Posterior cingulate gyrus (tissue), 11 donors: ENCODE data around the gene SIRT5.
A peak's percentile ranks its signal among the peaks of the same experiment; 100 is the strongest.

Experiments used
- DNase-seq, 10 donors: peaks; one replicate each; pipeline versions ENCODE4 v3.0.0 to v3.0.0-alpha.2; 2020 to 2021; ENCODE audit warnings: mixed read lengths in 3 of 10
- intact Hi-C: fragments of 100-400 bp; cut with DNase I; formaldehyde crosslinking; loops from one replicate; pipeline ENCODE4 v1.15.1; 2023

The SIRT5 gene

GRCh38 chr6:13614926-13615791, 40.8 kb downstream of the SIRT5 start, which contains the start of gene NOL7:
Gene NOL7, plus strand, starts transcription at chr6:13615335. Its CDS starts 24 bp downstream, at chr6:13615359.
- DNase-seq = peak; percentile 95 to 99 (median 97)
- intact Hi-C loops = loop anchor here (1.0 to 10.0 kb wide), 4 partner anchors 40 to 450 kb away; partner anchors contain the start of genes RANBP9 and SIRT5

GRCh38 chr6:13615792-13616120, 41.4 kb downstream of the SIRT5 start:
- intact Hi-C loops = loop anchor here (1.0 to 10.0 kb wide), 4 partner anchors 41 to 449 kb away; partner anchors contain the start of genes RANBP9 and SIRT5
- peak; percentile 33 to 93 (median 48) for DNase-seq

GRCh38 chr6:13617066-13617465, 42.7 kb downstream of the SIRT5 start:
- DNase-seq = no peak
- intact Hi-C loops = loop anchor here (10.0 kb wide), 1 partner anchor 448 kb away; no protein-coding TSS in a partner anchor

GRCh38 chr6:13624871-13625288, 50.5 kb downstream of the SIRT5 start:
- intact Hi-C loops = no loop called here
- peak in 1 of 10 donors; percentile 43 for DNase-seq

- intact Hi-C loops = no loop called here
- DNase-seq = no peak
Measured at GRCh38 chr6:13629459-13630116, 55.2 kb downstream of the SIRT5 start.

- no peak for DNase-seq
- intact Hi-C loops = no loop called here
Measured at GRCh38 chr6:13630499-13630898, 56.1 kb downstream of the SIRT5 start.

GRCh38 chr6:13633343-13633742, 58.9 kb downstream of the SIRT5 start:
- DNase-seq = no peak
- intact Hi-C loops = no loop called here

GRCh38 chr6:13635948-13636658, 61.7 kb downstream of the SIRT5 start:
- DNase-seq = no peak
- intact Hi-C loops = no loop called here

- no peak for DNase-seq
- intact Hi-C loops = no loop called here
Measured at GRCh38 chr6:13638014-13638413, 63.6 kb downstream of the SIRT5 start.

GRCh38 chr6:13638626-13639025, 64.2 kb downstream of the SIRT5 start:
- intact Hi-C loops = no loop called here
- no peak for DNase-seq

- no peak for DNase-seq
- intact Hi-C loops = no loop called here
Measured at GRCh38 chr6:13641315-13641714, 66.9 kb downstream of the SIRT5 start.

GRCh38 chr6:13643125-13643524, 68.7 kb downstream of the SIRT5 start:
- no peak for DNase-seq
- intact Hi-C loops = no loop called here

- intact Hi-C loops = no loop called here
- DNase-seq = no peak
Measured at GRCh38 chr6:13648850-13649249, 74.4 kb downstream of the SIRT5 start.

GRCh38 chr6:13649393-13649792, 75.0 kb downstream of the SIRT5 start:
- DNase-seq = no peak
- intact Hi-C loops = no loop called here

- intact Hi-C loops = no loop called here
- DNase-seq = no peak
Measured at GRCh38 chr6:13653296-13653695, 78.9 kb downstream of the SIRT5 start.

- DNase-seq = no peak
- intact Hi-C loops = no loop called here
Measured at GRCh38 chr6:13654496-13654895, 80.1 kb downstream of the SIRT5 start.

GRCh38 chr6:13655700-13656099, 81.3 kb downstream of the SIRT5 start:
- DNase-seq = no peak
- intact Hi-C loops = no loop called here

GRCh38 chr6:13660273-13660672, 85.9 kb downstream of the SIRT5 start:
- no peak for DNase-seq
- intact Hi-C loops = no loop called here

- intact Hi-C loops = no loop called here
Measured at GRCh38 chr6:13660893-13661292, 86.5 kb downstream of the SIRT5 start.

GRCh38 chr6:13661647-13662046, 87.2 kb downstream of the SIRT5 start:
- intact Hi-C loops = no loop called here
- no peak for DNase-seq

More at GRCh38 chr6:13660893-13661292, 86.5 kb downstream of the SIRT5 start:
- DNase-seq = no peak
